AG04450 (cell line): ENCODE measurements around the gene OGFOD3. TPM values are rescaled to one million over a fixed set of nuclear protein-coding genes. Genes with fewer than 3 reads are reported as not detected.

Experiments used
- CTCF ChIA-PET: fragments of 300-600, 350-600 bp; formaldehyde crosslinking; extraction: SDS; loops from one replicate; lab custom pipeline; 2022; ENCODE audit warnings: antibody characterized with exemption, inconsistent platforms; lab: Charles Lee
- POLR2A ChIA-PET: fragments of 350-600 bp; formaldehyde crosslinking; extraction: SDS; loops from one replicate; lab custom pipeline; 2021; ENCODE audit warnings: antibody characterized with exemption, inconsistent platforms; lab: Yijun Ruan, JAX
- DNase-seq: peaks from one replicate; pipeline ENCODE4 v3.0.0-alpha.2; 2011; ENCODE audit warnings: low read depth, low spot score
- H3K27ac ChIP-seq: one replicate; pipeline ENCODE4 v1.5.1; 2012; ENCODE audit warnings: low read depth, low read length, control low read depth
- H3K27me3 ChIP-seq: one replicate; pipeline ENCODE4 v1.6.0; 2012; ENCODE audit warnings: low read length; ENCODE audit not compliant: control insufficient read depth, insufficient read depth
- H3K4me3 ChIP-seq: 2 replicates; pipeline ENCODE4 v1.5.1; 2011; ENCODE audit warnings: mild to moderate bottlenecking, low read depth, low read length, control low read depth
- H3K9me3 ChIP-seq: 2 replicates; pipeline ENCODE4 v1.5.1; 2012; ENCODE audit warnings: low read length; ENCODE audit not compliant: control insufficient read depth, insufficient read depth
- polyA plus RNA-seq: library from polyadenylated mRNA; depleted of rRNA; stranded (reverse); fragments of >200 nt; gene quantifications from 2 replicates; pipeline ENCODE4 v1.2.3, GENCODE V29; 2011
- TF ChIP-seq, protein P1 (sequence below): IDR thresholded peaks from 2 replicates; pipeline ENCODE4 v1.5.1; 2011; ENCODE audit warnings: low read depth, low read length, control low read depth, inconsistent platforms

The OGFOD3 gene
- polyA plus RNA-seq, 1 experiment: 22.8 TPM

DNA sequence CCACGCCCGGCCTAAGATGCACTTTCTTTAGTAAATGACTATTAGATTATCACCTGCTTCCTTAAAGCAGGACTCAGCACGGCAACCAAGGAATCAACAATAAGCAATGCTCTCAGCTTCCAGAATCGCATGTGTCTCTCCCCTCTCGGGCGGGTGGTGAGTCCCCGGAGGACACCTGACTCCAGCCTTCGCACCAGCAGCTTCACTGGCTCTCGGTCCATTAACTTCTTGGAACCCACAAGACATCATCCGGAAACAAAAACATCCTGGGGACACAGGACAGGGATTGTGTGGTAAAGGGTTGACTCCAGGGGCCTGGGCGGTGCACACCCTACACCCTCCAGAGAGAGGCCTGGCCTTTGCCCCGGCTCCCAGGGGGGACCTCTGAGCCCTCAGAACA is 24.1 kb downstream of the OGFOD3 start:
- CTCF ChIA-PET: no interaction called here
- H3K27ac ChIP-seq: no peak overlapping the region
- DNase-seq: no peak
- no peak overlapping the region for H3K4me3 ChIP-seq
- H3K9me3 ChIP-seq: no peaks in the 10 kb centered on the region; the same call in 1 of the 2 replicates
- POLR2A ChIA-PET: no interaction called here
- TF ChIP-seq, protein P1, sequence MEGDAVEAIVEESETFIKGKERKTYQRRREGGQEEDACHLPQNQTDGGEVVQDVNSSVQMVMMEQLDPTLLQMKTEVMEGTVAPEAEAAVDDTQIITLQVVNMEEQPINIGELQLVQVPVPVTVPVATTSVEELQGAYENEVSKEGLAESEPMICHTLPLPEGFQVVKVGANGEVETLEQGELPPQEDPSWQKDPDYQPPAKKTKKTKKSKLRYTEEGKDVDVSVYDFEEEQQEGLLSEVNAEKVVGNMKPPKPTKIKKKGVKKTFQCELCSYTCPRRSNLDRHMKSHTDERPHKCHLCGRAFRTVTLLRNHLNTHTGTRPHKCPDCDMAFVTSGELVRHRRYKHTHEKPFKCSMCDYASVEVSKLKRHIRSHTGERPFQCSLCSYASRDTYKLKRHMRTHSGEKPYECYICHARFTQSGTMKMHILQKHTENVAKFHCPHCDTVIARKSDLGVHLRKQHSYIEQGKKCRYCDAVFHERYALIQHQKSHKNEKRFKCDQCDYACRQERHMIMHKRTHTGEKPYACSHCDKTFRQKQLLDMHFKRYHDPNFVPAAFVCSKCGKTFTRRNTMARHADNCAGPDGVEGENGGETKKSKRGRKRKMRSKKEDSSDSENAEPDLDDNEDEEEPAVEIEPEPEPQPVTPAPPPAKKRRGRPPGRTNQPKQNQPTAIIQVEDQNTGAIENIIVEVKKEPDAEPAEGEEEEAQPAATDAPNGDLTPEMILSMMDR: no peak
- H3K27me3 ChIP-seq: no peaks in the 10 kb centered on the region

DNA sequence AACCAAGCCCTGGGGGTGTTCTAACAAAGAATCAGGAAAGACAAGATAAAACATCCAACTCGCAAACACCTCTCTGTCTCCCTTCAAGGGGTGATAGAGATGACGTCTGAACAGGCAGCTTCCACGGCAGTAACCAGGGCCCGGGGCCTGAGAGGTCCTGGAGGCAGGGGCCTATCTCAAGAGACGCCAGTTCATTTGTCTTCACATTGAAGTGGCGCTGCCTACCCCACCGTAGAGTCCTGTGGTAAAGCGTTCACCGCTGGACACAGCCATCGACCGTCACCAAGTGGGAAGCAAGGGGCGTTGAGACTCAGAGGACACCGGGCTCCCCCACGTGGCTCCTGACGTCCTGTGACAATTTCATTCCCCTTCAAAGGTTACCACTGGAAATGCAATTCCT is 25.4 kb downstream of the OGFOD3 start:
- Histone ChIP-seq H3K27ac (no peak overlapping the region), H3K4me3 (no peak overlapping the region), H3K9me3 (no peaks in the 10 kb centered on the region; the same call in 1 of the 2 replicates), H3K27me3 (no peaks in the 10 kb centered on the region)
- TF ChIP-seq, protein P1: no peak
- ChIA-PET CTCF (no interaction called here), POLR2A (no interaction called here)
- DNase-seq: no peak

DNA sequence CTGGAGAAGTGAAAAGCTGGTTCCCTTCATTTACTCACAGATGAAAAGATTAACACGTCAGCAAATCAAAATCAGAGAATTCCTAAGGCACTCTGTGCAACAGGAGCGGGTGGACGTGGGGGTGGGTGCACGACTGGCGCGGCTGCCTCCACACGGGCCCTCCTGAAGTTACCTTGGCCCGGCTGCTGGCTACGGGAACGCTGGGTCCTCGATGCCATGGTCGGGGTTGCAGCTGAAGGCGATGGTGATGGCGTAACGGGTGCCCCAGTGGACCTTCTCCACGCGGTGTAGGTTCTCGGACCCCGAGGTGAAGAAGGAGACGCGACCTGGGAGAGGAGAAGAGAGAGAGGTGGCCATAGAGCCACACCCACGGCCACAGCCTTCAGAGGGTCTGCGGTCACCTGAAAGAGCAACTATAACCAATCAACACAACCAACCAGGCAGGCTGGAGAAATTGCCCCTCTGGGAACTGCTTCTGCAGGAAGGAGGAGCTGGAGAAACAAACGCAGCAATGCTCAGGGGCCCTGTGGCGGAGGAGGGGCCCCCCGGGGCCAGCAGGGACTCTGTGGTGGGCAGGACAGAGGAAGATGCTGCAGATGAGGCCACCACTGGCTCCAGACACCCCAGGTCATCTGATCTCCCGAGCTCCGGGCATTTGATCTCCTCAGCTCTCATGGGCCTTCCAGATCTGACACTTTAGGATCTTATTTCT is 26.0 kb downstream of the OGFOD3 start:
- Histone ChIP-seq H3K27ac (no peak overlapping the region), H3K27me3 (peaks cover 3% of the 10 kb centered on the region), H3K4me3 (no peak overlapping the region), H3K9me3 (no peaks in the 10 kb centered on the region; the same call in 1 of the 2 replicates)
- CTCF ChIA-PET: no interaction called here
- TF ChIP-seq, protein P1: no peak
- DNase-seq: no peak
- POLR2A ChIA-PET: interaction anchor here (0.6 kb wide), 1 partner anchor 427 kb away, joined by 7 read pairs; no protein-coding TSS in a partner anchor

DNA sequence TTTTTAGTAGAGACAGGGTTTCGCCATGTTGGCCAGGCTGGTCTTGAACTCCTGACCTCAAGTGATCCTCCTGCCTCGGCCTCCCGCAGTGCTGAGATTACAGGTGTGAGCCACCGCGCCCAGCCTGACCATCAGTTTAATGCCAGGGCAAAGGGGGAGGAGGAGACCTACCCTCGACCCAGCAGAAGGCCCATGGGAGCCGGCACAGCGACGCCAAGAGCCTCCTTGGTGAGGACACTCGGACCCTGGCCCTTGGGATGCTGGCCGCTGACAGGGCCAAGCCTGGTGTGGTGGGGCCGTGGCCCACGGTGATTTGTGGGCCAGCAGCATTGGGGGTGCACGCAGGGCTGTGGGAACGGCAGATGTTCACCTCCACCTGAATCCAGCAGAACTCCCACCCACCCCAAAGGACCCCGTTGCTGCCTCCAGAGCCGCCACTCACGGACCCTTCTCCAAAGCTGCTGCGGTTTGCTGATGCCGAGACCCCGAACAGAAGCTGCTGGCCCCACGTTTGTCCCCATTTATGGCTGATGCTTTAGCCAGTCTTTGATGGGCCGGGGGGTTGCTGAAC is 26.8 kb downstream of the OGFOD3 start:
- H3K27me3 ChIP-seq: peaks cover 10% of the 10 kb centered on the region
- no peak for DNase-seq
- H3K9me3 ChIP-seq: no peaks in the 10 kb centered on the region; the same call in 1 of the 2 replicates
- CTCF ChIA-PET: no interaction called here
- TF ChIP-seq, protein P1: no peak
- no peak overlapping the region for H3K27ac ChIP-seq
- no peak overlapping the region for H3K4me3 ChIP-seq
- POLR2A ChIA-PET: interaction anchor here (0.6 kb wide), 1 partner anchor 426 kb away, joined by 7 read pairs; no protein-coding TSS in a partner anchor

DNA sequence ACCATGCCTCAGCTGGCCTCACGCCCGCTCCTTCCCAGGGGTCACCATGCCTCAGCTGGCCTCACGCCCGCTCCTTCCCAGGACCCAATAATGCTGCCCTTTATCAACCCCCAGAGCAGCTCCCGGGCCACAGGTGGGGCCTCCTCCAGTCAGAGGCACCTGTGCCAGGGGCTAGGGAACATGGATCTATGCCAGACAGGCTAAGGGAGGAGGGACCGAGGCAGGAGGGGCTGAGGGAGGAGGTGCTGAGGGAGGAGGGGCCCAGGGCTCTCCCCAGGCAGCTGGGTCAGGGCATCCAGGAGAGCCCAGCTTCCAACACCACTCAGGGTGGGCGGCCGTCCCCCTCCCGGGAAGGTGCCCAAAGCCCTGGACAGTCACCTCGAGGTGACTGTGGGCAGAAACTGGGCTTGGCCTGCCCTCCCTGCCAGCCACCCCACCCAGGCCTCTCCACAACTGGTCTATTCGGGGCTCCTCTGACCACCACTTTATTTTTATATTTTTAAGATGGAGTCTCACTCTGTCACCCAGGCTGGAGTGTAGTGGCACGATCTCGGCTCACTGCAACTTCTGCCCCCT is 27.4 kb downstream of the OGFOD3 start:
- H3K27ac ChIP-seq: no peak overlapping the region
- no peak for DNase-seq
- CTCF ChIA-PET: no interaction called here
- POLR2A ChIA-PET: interaction anchor here (0.6 kb wide), 1 partner anchor 57 kb away, joined by 3 read pairs; no protein-coding TSS in a partner anchor
- no peaks in the 10 kb centered on the region; the same call in 1 of the 2 replicates for H3K9me3 ChIP-seq
- TF ChIP-seq, protein P1: no peak
- no peak overlapping the region for H3K4me3 ChIP-seq
- H3K27me3 ChIP-seq: peaks cover 15% of the 10 kb centered on the region
